SHP77 treated with DMSO at 0.1 percent for 48 hours (cell line): Measurements from ENCODE around the gene COL6A5.
"Not testable (repeated sequence)": the region's sequence is repeated elsewhere in the genome, so short reads cannot be mapped to it uniquely, and the experiment has no call there.

ENCODE experiments used
- DNase-seq: peaks from one replicate; lab custom pipeline; 2025; lab: John Stamatoyannopoulos, UW

The COL6A5 gene, protein sequence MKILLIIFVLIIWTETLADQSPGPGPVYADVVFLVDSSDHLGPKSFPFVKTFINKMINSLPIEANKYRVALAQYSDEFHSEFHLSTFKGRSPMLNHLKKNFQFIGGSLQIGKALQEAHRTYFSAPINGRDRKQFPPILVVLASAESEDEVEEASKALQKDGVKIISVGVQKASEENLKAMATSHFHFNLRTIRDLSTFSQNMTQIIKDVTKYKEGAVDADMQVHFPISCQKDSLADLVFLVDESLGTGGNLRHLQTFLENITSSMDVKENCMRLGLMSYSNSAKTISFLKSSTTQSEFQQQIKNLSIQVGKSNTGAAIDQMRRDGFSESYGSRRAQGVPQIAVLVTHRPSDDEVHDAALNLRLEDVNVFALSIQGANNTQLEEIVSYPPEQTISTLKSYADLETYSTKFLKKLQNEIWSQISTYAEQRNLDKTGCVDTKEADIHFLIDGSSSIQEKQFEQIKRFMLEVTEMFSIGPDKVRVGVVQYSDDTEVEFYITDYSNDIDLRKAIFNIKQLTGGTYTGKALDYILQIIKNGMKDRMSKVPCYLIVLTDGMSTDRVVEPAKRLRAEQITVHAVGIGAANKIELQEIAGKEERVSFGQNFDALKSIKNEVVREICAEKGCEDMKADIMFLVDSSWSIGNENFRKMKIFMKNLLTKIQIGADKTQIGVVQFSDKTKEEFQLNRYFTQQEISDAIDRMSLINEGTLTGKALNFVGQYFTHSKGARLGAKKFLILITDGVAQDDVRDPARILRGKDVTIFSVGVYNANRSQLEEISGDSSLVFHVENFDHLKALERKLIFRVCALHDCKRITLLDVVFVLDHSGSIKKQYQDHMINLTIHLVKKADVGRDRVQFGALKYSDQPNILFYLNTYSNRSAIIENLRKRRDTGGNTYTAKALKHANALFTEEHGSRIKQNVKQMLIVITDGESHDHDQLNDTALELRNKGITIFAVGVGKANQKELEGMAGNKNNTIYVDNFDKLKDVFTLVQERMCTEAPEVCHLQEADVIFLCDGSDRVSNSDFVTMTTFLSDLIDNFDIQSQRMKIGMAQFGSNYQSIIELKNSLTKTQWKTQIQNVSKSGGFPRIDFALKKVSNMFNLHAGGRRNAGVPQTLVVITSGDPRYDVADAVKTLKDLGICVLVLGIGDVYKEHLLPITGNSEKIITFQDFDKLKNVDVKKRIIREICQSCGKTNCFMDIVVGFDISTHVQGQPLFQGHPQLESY (N-terminal part only)

DNA sequence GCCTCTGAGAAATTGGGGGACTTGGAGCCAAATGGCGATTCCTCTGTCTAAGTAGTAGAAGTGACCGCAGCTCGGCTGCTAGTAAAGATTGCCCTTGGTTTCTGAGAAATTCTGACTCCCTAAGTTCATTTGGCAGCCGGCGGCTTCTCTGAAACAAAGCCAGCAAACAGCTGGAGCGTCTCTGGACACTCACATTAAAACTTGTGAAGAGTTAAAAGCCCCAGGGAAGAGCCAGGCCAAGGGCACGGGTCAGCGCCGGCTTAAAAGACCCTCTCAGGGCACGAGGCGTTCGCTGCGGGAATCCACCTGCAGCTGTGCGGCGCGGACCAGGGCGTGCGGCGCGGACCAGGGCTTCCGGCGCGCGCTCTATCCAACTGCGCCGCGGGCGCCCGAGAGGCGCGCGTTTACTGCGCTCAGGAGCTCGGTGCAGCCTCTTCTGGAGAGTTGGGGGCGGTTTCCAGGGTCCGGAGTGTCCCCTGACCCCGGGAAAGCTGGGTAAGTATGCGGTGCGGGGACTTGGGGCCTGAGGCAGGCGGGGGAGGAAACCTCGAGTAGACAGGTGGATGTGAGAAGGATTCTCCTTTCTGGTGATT, at the start of gene COL6A5:
Gene COL6A5 (plus strand): TSS at position 186 of the 593 bp plus-strand sequence. CDS start 27,967 bp downstream, outside the sequence.
- DNase-seq: no peak

DNA sequence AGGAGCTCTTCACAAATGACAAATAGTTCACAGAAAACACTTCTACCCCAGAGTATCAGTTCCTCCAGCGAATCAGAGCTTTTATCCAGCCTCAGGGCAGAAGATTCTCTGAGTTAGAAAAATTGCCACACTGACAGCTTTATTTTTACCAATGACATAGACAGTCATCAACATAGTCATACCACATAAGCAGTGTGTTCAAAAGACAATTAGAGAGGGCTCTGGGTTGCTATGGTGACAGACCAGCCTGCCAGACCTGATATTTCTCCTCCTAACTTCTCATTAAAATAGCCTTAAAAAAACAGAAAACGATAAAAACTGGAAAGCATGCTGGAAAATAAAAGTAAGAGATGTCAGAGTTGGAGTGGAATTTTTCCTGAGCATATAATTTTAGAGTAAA, 45.9 kb upstream of the COL6A5 start:
- DNase-seq: no peak

DNA sequence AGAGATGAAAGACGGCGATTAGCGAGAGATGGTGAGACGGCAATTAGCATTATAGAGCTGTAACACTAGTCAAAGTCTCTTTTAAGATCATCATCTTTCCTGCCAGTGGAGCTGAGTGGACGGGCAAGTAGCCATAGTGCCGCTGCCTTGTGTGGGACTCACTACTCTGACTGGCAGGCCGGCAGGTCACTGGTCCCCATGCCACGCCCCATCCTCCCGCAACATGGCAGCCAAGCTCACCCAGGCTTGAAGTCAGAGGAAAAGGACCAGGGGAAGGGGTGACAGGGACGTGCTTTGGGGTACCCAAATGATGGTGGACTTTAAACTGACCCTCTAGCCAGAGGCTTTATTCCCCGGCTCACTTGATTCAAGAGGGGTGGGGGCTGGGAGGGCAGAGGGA, 44.6 kb upstream of the COL6A5 start:
- no peak for DNase-seq

DNA sequence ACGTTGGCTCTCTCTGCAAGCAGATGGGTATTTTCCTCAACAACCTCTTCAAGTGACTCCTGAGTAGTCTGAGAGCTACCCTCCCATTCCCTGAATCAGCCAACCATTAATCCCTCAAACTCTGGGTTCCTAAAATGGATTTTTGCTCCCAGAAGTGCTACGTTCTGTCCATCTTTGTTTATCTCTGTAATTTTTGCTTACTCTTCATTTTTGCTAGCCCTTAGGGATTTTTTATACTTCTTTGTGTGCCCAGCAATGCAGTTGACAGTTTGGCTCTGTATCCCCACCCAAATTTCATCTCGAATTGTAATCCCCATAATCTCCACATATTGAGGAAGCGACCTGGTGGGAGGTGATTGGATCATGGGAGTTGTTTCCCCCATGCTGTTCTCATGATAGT, 35.4 kb upstream of the COL6A5 start:
- DNase-seq: no peak

DNA sequence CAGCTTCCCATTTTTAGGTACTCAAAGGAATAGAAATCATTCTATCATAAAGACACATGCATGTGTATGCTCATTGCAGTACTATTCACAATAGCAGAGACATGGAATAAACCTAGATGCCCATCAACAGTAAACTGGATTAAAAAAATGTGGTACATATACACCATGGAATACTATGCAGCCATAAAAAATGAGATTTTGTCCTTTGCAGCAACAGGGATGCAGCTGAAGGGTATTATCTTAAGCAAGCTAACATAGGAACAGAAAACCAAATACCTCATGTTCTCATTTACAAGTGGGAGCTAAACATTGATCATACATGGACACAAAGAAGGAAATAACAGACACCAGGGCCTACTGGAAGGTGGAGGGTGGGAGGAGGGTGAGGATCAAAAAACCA, 33.1 kb upstream of the COL6A5 start:
- no peak for DNase-seq

DNA sequence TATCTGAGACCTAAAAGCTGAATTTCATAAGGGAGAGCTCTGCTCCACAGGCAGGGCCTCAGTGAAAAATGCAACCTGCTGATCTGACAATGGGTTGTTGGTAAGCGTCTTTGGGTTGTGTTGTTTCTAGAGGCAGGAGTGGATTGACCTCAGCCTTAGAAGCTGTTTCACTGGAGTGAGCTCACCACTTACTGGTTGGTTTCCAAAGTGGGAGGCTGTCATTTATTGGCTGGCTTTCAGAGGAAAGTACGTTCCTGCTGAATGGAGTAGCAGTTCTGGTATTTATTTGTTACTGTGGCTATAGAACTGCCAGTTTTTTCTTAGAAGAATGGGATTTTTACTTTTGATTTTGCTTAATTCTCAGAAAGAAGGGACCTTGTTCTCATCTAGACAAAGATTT, 29.3 kb upstream of the COL6A5 start:
- DNase-seq: no peak

DNA sequence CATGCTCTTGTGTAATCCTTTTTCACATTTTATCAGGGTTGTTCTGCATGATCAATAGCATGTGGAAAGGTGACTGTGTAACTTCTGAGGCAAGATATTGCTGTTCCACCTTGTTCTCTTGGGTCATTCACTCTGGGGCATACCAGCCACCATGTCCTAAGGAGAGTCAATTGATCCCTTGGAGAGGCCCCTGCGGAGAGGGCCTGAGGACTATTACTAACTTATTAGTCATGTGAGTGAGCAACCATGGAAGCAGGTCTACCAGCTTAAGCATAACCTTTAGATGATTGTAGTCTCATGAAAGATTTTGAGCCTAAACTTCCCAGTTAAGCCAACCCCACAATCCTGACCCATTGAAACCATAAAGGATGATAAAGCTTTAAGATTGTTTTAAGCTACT, 22.0 kb upstream of the COL6A5 start:
- no peak for DNase-seq

DNA sequence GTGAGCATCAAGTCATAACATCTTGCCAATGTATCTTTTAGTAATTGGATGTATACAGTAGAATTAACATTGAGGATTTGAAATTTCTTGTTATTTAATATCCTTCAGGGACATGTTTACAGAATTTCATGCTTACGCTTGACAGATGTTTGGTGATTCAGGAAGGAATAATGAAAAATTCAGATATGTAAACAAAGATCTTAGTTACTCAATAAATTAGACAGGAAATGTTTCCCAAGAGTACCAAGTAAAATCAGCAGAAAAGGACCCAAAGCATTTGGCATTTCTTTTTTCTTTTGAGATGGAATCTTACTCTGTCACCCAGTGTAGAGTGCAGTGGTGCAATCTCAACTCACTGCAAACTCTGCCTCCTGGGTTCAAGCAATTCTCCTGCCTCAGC, 4.7 kb upstream of the COL6A5 start:
- DNase-seq: no peak

DNA sequence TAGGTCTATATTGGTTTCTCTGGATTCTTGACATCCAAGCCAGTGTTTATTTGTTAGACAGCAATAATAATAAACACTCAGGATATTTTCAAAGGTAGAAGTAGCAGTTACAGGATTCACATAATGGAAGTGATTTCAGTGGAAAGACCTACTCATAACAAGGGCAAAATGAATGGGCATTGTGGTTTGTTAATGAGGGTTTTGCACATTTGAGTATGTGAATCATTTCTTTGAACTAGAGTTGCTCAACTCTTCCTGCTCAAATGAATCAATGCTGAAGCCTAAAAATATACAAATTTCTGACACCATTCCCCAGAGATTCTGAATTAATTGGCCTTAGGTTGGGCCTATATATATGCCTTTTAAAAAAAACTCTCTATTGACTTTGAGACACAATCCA, 4.1 kb upstream of the COL6A5 start:
- DNase-seq: no peak

DNA sequence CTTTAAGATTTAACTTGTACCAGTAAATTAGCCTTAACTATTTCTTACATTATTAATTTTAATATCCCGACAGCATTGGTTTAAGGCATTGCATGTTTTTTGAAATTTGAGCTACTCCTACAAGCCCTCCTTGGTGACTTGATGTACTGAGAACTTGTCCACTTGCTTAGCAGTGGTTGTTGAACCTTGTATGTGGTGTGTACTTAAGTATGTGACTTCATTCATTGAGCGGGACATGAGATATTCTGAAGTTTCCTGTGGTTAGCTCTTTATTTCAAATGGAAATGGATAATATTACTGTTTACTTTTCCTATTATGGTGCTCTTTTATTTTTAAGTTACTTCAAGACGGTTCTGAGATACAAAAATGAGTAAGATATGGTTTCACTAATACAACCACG, 3.6 kb upstream of the COL6A5 start:
- DNase-seq: no peak

DNA sequence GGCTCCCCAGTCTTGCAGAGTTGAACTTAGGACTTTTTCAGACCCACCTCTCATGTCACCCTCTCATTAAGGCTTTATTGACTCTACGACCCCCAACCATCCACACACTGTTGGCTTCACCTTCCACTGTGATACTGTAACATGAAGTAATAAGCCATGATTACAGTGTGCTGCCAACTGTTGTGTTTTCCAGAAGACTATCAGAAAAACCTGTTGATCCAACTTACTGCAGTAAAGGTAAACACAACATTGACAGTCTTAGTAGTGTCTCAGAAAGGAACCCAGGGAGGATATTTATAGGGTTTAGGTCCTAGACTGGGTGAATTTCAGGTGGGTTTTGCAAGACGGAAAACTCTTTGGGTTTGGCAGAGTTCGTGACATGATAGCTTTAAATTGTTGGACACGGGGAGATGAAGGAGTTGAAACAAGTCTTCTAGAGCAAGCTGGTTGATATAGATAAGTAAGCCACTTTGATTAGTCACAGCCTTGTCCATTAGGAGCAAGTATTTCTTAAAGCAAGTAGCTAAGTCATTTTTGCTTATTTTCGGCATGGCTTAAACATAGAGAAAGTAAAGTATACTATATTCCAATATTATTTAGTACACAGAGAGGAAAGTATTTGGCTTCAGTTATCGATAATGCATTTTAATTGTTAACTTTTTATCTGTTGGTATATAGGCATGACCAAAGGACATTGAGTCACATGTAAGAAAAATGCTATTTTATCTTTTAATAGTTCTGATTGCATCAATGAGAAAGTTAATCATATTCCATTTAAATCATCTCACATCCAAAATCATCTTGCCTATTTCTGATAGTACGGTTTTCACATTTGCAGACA, 2.4 kb upstream of the COL6A5 start:
- no peak for DNase-seq

DNA sequence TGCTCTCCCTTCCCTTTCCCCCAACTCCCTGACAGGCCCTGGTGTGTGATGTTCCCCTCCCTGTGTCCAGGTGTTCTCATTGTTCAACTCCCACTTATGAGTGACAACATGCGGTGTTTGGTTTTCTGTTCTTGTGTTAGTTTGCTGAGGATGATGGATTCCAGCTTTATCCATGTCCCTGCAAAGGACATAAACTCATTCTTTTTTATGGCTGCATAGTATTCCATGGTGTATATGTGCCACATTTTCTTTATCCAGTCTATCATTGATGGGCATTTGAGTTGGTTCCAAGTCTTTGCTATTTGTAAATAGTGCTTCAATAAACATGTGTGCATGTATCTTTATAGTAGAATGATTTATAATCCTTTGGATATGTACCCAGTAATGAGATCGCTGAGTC, 2.8 kb downstream of the COL6A5 start:
- not testable (repeated sequence) for DNase-seq

DNA sequence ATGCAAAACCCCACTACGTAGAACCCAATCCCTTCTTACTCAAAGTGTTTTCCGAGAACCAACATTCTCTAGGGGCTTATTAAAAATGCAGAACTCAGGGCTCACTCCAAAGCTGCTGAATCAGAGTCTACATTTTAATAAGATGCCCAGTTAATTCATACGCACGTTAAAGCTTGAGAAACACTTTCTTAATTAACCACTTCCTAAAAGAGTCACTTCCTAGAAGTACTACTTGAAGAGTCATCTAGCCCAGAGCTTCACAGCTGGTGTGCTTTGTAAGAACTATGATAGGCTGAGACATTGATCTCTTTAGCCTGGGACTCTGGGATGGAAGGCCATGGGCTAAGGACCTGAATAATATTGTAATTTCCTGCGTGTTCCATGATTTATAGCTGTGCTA, 9.0 kb downstream of the COL6A5 start:
- DNase-seq: no peak

DNA sequence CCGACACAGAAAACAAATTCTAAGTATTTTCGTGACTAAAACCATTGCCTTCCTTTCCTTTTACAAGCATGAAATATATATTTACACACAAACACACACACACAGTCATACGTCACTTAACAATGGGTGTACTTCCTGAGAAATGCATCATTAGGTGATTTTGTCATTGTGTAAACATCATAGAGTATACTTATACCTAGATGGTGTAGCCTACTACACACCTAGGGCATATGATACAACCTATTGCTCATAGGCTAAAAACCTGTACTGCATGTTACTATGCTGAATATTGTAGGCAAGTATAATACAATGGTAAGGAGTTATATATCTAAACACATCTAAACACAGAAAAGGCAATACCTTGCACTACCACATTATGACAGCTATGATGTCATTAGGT, 28.6 kb downstream of the COL6A5 start:
- DNase-seq: no peak

DNA sequence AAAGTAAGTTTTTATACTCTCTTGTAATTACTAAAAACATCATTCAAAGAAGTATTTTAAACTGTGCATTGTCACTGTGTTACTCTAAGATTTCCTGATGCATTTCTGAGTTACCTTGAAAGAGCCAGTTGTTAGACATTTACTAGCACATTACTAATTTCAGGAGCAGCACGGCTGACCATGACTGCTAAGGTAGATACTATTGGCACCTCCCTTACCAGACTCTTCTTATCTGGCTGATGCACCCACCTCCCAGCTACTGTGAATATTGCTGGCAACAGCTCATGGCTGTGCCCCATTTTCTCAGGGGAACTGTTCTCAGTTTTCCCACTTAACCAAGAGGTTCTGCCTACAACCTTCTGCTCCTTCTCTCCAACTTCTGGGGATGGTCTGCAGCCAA, 29.4 kb downstream of the COL6A5 start:
- DNase-seq: no peak

DNA sequence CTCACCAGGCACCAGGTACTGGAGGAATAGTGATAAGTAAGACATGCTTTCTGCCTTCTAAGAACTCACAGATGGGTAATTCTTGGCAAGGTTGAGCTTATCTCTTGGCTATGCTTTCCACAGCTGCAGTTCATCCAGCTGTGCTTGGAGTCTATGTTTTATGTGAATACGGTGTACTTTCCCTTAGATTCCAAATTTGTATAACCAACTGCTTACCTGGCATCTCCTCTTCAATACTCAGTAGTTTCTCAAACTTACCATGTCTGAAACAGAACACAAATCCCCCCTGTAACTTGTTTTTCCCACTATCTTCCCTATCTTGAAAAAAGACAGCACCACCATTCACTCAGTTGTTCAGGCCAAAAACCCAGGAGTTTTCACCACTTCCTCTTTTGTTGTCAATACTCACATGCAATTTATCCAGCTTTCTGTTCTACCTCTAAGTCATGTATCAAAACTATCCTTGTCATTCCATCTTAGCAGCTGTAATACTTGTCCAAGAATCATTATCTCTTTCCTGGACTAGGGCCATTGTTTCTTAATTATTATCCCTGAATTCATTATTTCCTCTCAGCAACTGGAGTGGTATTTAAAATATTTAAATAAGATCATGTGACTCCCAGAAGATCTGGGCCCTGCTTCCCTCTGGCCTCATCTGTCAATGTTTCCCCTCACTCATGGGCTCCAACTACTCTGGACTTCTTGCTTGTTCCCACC, 32.6 kb downstream of the COL6A5 start:
- DNase-seq: no peak

DNA sequence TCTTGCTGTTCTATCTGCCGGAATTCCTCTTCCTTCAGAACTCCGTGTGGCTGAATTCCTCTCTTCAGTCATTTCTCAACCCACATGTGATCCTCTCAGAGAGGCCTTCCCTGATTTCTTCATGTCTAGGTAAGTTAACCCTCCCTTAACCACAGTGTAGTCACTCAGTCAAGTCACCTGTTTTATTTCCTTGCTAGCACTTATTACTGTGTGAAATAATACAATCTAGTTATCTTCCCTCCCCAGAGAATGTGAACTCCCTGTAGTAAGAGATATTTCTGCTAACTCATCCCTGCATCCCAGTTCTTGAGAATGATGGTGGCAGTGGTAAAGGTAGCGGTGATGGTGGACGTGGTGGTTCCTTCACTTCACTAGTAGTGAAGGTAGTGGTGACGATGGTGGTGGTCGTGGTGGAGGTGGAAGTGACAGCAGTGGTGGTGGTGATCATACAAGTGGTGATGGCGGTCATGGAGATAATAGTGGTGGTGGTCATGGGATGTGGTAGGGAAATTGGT, 33.3 kb downstream of the COL6A5 start:
- DNase-seq: no peak

DNA sequence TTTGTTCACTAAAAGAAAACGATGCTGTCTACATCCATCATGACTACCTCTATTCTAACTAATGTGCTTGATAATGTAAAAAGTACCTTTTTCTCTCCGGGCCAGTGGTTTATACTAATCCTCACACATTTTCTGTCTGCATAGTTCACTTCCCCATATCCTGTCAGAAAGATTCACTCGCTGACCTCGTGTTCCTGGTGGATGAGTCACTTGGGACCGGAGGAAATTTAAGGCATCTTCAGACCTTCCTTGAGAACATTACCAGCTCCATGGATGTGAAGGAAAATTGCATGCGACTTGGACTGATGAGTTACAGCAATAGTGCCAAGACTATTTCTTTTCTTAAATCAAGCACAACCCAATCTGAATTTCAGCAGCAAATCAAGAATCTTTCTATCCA, 33.8 kb downstream of the COL6A5 start:
- DNase-seq: no peak

DNA sequence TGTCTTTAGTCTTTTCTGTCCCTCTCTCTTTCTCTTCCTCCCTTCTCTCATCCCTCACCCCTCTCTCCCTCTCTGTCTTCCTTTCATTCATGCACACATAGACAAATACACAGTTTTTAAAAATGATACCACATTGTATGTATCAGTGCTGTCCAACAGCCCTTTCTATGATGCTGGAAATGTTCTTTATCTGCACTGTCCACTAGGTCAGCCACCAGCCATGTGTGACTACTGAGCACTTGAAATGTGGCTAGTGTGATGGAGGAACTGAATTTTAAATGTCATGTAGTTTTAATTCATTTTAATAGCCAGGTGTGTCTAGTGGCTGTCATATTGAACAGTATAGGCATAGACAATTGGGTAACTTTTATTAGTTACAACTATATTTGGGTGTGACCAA, 34.9 kb downstream of the COL6A5 start:
- no peak for DNase-seq

DNA sequence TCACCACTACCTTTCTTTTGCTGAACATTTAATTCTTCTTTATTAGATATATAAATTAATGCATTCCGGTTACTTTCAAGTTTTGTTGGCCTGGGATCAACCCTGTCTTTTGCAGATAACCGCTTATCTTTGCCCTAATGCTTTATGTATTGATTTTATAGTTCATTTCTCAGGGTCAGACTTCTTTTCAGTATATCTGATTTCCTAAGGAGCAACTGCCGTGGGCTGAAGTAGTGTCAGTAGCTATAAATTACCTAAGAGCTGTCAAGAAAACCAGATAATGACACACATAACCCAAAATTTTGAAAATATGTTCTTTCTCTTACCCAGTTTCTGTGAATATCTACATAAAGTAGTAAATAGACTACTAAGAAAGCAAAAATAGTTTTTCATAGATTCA, 38.0 kb downstream of the COL6A5 start:
- no peak for DNase-seq
